DMS153 treated with DMSO at 0.1 percent for 48 hours (cell line): Measurements from ENCODE around the gene ATP2B3.

Source experiments
- DNase-seq: peaks from one replicate; lab custom pipeline; 2025; ENCODE audit not compliant: unreplicated experiment; lab: John Stamatoyannopoulos, UW

Gene ATP2B3

GRCh38 chrX:153609917-153610835 is 92.7 kb downstream of the ATP2B3 start:
- peak; percentile 60 for DNase-seq

DNA sequence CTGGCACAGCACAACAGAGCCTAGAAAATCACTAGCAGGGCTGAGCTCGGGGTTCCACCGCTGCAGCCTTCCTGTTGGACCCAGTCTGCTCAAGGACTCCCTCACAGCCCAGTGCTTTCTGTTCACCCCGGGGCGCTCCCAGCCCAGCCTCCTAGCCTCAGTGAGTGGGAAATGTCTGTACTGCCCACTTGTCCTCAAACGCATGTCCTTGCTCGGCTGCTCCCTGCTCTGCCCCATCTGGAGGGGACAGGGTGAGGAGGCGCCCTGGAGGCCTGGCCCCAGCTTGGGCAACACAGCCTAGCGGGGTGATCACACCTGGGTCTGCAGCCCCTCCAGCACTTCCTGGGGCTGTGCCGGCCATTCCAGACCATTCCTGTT is 93.4 kb downstream of the ATP2B3 start:
- no peak for DNase-seq

- no peak for DNase-seq
These were observed 94.1 kb downstream of the ATP2B3 start for GRCh38 chrX:153611298-153612095.

GRCh38 chrX:153612413-153612812 is 95.0 kb downstream of the ATP2B3 start:
- DNase-seq: no peak

DNA sequence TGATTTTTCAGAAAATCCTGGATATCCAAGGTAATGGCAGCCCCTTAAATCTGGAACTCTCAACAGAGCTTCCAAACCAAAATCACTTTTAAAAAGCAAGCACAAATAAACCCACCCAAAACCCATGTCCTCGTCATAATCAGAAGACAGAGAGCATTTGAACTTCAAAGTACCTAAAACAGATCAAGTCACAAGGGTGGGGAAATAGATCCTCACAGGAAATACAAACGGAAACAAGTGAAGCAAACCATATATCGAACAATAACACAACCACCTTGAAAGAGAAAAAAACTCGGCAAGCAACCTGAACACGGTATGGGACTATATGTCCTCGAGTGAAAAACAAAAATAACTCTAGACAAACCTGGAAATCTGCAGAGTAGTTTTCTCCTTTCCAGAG is 97.4 kb downstream of the ATP2B3 start:
- no peak for DNase-seq

- no peak for DNase-seq
These were observed 103.1 kb downstream of the ATP2B3 start for GRCh38 chrX:153620576-153620975.

DNA sequence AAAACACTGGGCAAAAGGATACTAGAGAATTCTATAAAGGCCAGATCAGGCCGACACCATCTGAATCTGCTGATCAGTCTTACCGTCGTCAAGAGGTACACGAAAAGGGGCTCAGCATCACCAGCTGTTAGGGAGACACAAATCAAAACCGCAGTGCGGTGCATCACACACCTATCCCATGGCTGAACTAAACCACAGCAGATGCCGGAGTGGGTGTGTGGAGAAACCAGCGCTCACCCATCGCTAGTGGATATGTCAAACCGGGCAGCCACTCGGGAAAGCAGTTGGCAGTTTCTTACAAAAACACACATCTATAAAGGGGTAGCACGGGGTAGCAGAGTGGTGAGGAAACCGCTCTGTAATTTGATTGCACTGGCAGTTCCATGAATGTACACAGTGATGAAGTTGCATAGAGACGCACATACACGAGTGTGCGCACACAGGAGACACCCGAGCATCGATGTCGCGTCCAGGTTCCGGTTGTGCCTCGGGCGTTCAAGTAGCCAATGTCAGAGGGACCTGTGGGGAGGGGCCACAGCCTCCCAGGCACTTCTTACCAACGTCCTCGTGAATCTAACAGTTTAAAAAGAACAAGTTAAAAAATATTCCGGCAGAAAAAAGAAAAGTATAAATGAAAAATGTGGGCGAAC is 104.6 kb downstream of the ATP2B3 start:
- no peak for DNase-seq

DNA sequence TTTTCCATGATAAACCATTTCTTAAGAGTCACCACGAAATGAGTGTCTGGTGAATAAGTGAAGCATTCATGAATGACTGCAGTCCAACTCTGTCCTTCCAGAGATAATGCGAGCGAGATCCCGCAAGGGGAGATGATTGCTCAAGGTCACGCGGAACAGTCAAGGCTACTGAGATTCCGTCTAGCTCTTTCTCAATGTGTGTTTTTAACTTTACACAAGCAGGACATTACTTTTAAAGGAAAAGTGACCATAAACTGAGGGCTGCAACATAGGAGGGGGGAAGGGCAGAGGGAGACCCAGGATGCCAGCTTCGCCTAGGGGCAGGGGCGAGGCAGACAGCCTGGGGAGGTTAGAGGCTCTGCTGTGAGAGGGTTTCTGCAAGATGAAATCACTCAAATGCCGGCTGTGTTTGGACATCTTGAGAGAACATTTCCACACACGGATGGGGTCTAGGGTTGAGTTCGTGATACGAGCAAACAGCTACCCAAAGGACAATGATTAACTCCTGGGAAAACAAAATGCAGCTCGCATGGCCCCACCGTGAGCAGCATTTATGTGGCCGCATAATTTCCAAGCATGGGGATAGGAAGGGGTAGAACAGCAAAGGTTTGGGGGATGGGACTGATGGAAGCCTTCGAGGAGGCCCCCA is 105.3 kb downstream of the ATP2B3 start:
- no peak for DNase-seq

DNA sequence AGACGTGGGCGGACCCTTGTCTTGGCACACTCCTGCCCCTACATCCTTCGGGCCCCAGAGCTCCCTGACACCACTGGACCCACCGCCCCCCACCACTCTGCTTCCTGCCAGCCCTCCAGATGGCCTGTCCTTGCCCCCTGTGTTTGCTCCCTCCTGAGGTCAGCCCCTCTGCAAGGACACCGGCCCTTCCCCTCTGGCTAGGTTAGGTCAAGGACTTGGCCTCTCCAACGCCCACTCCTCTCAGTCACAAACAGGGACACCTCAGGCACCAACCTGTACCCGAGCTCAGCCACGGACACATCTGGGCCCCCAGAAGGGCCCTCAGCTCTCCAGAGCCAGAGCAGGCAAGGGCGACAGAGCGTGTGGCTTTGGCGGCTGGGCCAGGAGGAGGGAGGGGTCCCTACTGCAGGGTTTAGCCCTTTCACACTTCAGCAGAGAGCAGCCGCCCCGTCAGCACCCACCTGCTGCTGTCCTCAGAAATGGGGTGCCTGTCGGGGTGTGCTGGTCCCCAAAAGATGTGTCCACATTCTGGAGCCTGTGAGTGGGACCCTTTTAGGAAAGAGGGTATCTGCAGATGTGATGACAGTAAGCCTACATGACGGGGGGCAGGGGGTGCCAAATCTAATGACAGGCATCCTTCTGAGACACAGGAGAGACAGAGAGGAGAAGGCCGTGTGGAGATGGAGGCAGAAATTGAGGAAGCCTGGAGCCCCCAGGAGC is 106.0 kb downstream of the ATP2B3 start:
- no peak for DNase-seq

DNA sequence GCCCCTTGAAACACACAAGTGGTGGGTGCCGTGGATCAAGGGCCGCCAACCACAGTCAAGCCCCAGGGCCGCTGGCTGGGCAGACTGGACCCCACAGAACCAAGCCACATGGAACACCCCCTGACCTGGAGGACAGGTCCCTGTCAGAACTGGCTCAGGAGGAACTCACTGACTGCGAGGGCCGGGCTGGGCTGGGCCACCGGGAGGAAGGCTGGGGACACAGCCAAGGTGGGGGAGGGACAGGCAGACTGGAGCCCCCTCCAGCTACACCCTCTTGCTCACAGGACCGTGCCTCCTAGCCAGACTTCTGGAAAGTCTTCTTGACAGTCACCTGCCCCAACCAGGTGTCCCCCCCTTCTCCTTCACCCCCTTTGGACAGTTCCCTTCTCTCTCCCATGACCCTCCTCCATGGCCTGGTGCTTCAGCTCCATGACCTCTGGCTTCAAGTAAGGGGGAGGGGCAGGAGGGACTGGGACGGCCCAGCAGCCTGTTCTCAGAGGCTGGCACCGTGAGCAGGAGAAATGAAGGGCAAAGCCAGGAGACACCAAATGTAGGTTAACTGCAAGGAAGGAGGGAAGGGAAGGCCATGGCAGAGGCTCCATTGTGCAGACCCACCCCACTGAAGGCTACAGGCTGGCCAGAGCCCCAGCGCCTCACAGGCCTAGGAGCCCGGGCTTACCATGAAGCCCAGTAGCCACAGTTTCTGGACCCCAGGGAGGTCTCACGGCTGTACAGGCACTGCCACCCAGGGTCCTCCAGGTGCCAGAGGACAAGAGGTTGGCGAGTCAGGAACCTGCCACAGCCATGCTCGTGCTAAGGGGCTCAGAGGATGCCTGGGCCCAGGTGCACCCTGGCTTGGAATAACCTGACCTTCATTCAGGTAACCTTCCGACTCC is 107.0 kb downstream of the ATP2B3 start:
- DNase-seq: no peak

GRCh38 chrX:153625271-153626024 is 108.0 kb downstream of the ATP2B3 start:
- no peak for DNase-seq

DNA sequence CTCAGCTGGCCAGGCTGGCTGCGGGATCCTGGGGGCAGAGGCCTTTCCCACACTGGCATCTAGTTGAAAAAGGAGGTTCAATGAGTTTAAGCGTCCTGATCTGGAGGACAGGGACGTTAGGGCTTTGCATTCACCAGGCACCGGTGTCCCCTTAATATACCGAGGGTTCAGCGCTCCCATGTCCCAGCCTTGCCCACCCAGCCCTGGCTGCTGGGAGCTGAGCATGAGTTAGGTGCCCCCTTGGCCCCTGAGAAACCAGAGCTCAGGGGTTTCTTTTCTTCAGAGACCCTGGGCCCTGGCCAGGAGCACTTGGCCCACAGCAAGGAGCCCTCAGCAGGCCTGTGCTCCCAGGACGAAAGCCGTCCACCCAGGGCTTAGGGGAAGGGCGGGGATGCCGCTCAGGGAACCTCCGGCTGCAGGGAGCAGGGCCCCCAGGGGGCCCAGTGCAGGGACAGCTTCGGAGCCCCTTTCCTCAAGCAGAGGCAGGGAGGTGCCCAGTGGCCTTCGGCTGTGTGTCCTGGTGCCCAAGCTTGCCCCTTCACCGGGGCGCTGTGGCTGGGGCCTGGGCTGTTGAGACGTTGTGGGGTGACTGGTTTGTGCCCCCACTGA is 108.7 kb downstream of the ATP2B3 start:
- no peak for DNase-seq

- DNase-seq: no peak
These were observed 109.6 kb downstream of the ATP2B3 start for GRCh38 chrX:153626863-153627674.

GRCh38 chrX:153627675-153628111 is 110.3 kb downstream of the ATP2B3 start:
- no peak for DNase-seq

- DNase-seq: no peak
These were observed 110.7 kb downstream of the ATP2B3 start for GRCh38 chrX:153628129-153628528.

- no peak for DNase-seq
These were observed 111.2 kb downstream of the ATP2B3 start for GRCh38 chrX:153628665-153629064.

DNA sequence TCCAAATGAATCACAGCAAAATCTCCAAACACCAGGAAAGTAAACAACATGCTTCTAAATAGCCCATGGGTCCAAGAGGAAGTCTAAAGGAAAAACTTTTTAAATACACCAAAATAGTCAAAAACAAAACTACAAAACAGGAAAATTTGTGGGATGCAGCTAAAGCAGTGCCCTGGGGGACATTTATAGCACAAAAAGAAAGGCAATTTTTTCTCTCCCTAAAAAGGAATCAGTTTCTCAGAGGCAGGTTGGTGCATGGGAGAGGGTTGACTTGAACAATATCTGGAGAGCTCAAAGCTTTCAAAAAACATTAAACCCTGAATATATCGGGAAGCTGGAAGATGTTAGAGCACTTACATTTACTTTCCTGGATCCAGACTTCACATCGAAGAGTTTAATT is 113.9 kb downstream of the ATP2B3 start:
- no peak for DNase-seq
